GM23338 (cell line): ENCODE data around the gene SLC7A10.

ENCODE experiments used
- CREB1 ChIP-seq: fragments of 250-450 bp; sonication (Bioruptor Pico); IDR thresholded peaks from 2 replicates; pipeline ENCODE4 v1.5.0; 2020; ENCODE audit warnings: low read depth, mild to moderate bottlenecking, moderate library complexity
- CTCF ChIP-seq, 2 experiments: fragments of 200-600 bp in 1 of 2; sonication (generic) in 1 of 2; conservative IDR thresholded peaks; 2 replicates each; pipeline versions ENCODE4 v1.5.1 to v1.6.1; 2016 to 2017; ENCODE audit warnings: antibody characterized with exemption in 2 of 2, low read depth in 2 of 2, mild to moderate bottlenecking in 2 of 2, moderate library complexity in 1 of 2
- ETS1 ChIP-seq: IDR thresholded peaks from 2 replicates; pipeline ENCODE4 v1.6.1; 2016; ENCODE audit warnings: antibody characterized with exemption
- EZH2 ChIP-seq: fragments of 200-600 bp; sonication (generic); IDR thresholded peaks from one replicate; pipeline ENCODE4 v1.8.0; 2017; ENCODE audit warnings: antibody characterized with exemption, mild to moderate bottlenecking, low read depth; ENCODE audit not compliant: unreplicated experiment
- EZH2phosphoT487 ChIP-seq: fragments of 200-600 bp; sonication (generic); IDR thresholded peaks from one replicate; pipeline ENCODE4 v1.8.1; 2018; ENCODE audit warnings: antibody characterized with exemption; ENCODE audit not compliant: unreplicated experiment
- JUNB ChIP-seq: IDR thresholded peaks from one replicate; pipeline ENCODE4 v1.6.1; 2016; ENCODE audit warnings: antibody characterized with exemption; ENCODE audit not compliant: unreplicated experiment
- POLR2AphosphoS5 ChIP-seq: IDR thresholded peaks from 2 replicates; pipeline ENCODE4 v1.6.1; 2016; ENCODE audit warnings: antibody characterized with exemption, low read depth
- REST ChIP-seq: IDR thresholded peaks from one replicate; pipeline ENCODE4 v1.6.1; 2018; ENCODE audit warnings: antibody characterized with exemption; ENCODE audit not compliant: unreplicated experiment
- STAT1 ChIP-seq: IDR thresholded peaks from one replicate; pipeline ENCODE4 v1.6.1; 2016; ENCODE audit warnings: antibody characterized with exemption; ENCODE audit not compliant: unreplicated experiment
- ZNF114 ChIP-seq: fragments of 250-450 bp; sonication (Bioruptor Pico); IDR thresholded peaks from 2 replicates; pipeline ENCODE4 v1.5.0; 2020; ENCODE audit warnings: mild to moderate bottlenecking, moderate library complexity
- ZNF331 ChIP-seq: fragments of 250-450 bp; sonication (Bioruptor Pico); IDR thresholded peaks from 2 replicates; pipeline ENCODE4 v1.5.0; 2020; ENCODE audit warnings: low read depth, mild to moderate bottlenecking, moderate library complexity
- ZNF462 ChIP-seq: fragments of 250-450 bp; sonication (Bioruptor Pico); IDR thresholded peaks from 2 replicates; pipeline ENCODE4 v1.5.0; 2020; ENCODE audit warnings: mild to moderate bottlenecking, moderate library complexity

GRCh38 chr19:33252418-33252962 is 26.8 kb upstream of the SLC7A10 start:
- no peak for TF ChIP-seq POLR2AphosphoS5
- no peak for TF ChIP-seq CTCF (conservative IDR thresholded peaks at IDR 0.05; ENCODE audit: low read depth in 2 of 2)
- TF ChIP-seq EZH2phosphoT487 = no peak
- no peak for TF ChIP-seq ZNF331 (CRISPR knock-in tag)
- no peak for TF ChIP-seq JUNB
- no peak for TF ChIP-seq EZH2
- no peak for TF ChIP-seq STAT1
- TF ChIP-seq REST = no peak
- no peak for TF ChIP-seq CREB1 (CRISPR knock-in tag)
- TF ChIP-seq ZNF114 (CRISPR knock-in tag) = no peak
- no peak for TF ChIP-seq ZNF462 (CRISPR knock-in tag)
- no peak for TF ChIP-seq ETS1
